Activated CD4-positive, alpha-beta T cell treated with anti-CD3 and anti-CD28 coated beads, Interleukin-2, amount 10 ng/mL, durations not matched to agents 7 days and 5 days (primary cell): ENCODE data around the gene RAB3GAP1. TPM values are rescaled to one million over a fixed set of nuclear protein-coding genes. Genes with fewer than 3 reads are reported as not detected.
"Not testable (repeated sequence)": the region's sequence is repeated elsewhere in the genome, so short reads cannot be mapped to it uniquely, and the experiment has no call there.

ENCODE experiments used
- CTCF ChIA-PET: fragments of 350-600 bp; sonication (Branson Sonifier 250); formaldehyde crosslinking; loops from one replicate; lab custom pipeline; 2021; ENCODE audit warnings: antibody characterized with exemption; lab: Charles Lee
- POLR2A ChIA-PET: fragments of 350-600 bp; sonication (Branson Sonifier 250); formaldehyde crosslinking; loops from one replicate; lab custom pipeline; 2021; ENCODE audit warnings: antibody characterized with exemption; lab: Charles Lee
- DNase-seq: peaks from one replicate; pipeline ENCODE4 v3.0.0-alpha.2; 2020
- H3K27ac Mint-ChIP-seq: one replicate; pipeline ENCODE4 v1.8.0; 2021; ENCODE audit warnings: mild to moderate bottlenecking, moderate library complexity, mixed read lengths
- H3K27me3 Mint-ChIP-seq: one replicate; pipeline ENCODE4 v1.8.0; 2021; ENCODE audit warnings: mixed read lengths
- H3K36me3 Mint-ChIP-seq: one replicate; pipeline ENCODE4 v1.8.0; 2021; ENCODE audit warnings: low read depth, mixed read lengths
- H3K4me1 Mint-ChIP-seq: one replicate; pipeline ENCODE4 v1.8.0; 2021; ENCODE audit warnings: mixed read lengths
- H3K4me3 Mint-ChIP-seq: one replicate; pipeline ENCODE4 v1.8.0; 2021; ENCODE audit warnings: mild to moderate bottlenecking, moderate library complexity, mixed read lengths
- H3K9me3 Mint-ChIP-seq: one replicate; pipeline ENCODE4 v1.8.0; 2021; ENCODE audit warnings: mixed read lengths
- total RNA-seq, 2 experiments: library from RNA; stranded (reverse); gene quantifications; one replicate each; pipeline ENCODE4 v1.2.3, GENCODE V29; 2021

Gene RAB3GAP1
- total RNA-seq, 2 experiments from 2014 or later, result 21.1 to 22.8 TPM

DNA sequence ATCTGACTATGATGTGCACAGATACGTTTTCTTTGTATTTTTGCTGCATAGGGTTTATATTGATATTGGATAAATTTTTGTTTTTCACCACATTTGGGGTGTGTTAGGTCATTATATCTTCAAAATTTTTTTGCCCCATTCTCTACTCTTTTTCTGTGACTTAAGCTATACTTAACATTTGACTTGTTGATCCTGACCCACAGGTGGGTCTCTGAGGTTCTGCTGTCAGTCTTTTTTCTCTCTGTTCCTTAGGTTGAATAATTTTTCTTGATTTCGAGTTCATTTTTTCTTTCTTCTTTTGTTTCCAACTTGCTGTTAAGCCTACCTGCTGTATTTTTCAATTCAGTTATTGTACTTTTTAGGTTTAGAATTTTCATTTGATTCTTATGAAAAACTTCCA is 12.1 kb downstream of the RAB3GAP1 start:
- Mint-ChIP-seq H3K4me3 (no peak overlapping the region), H3K27me3 (no peaks in the 10 kb centered on the region), H3K36me3 (peaks cover 70% of the 10 kb centered on the region), H3K27ac (no peak overlapping the region), H3K9me3 (peaks cover 16% of the 10 kb centered on the region), H3K4me1 (peaks cover 11% of the 10 kb centered on the region)
- ChIA-PET CTCF (interaction anchor here (0.6 to 1.2 kb wide), 2 partner anchors 31 to 519 kb away, joined by 3 read pairs; no protein-coding TSS in a partner anchor), POLR2A (interaction anchor here (0.5 kb wide), 1 partner anchor 188 kb away, joined by 3 read pairs; no protein-coding TSS in a partner anchor)
- DNase-seq, result no peak

DNA sequence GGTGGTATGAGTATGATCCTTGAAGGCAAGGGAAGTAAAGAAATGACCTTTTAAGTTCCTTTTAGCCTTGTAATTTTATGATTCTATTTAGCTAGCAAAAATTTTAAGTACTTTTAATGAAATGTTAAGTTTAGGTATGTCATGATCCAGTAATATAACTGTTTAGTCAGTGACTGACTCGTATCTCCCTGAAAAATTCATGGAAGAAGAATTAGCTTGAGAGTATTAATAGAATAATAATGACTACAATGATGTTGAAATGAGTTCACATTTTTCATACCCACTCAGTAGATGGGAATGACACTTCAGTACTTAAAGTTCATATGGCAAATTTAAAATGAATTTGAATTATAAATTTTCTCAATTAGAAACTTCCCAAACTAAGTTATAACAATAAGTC is 14.6 kb downstream of the RAB3GAP1 start:
- POLR2A ChIA-PET, result no interaction called here
- Mint-ChIP-seq H3K4me1 (peaks cover 10% of the 10 kb centered on the region), H3K36me3 (peaks cover 73% of the 10 kb centered on the region), H3K9me3 (peaks cover 32% of the 10 kb centered on the region), H3K27me3 (no peaks in the 10 kb centered on the region), H3K27ac (no peak overlapping the region), H3K4me3 (no peak overlapping the region)
- no peak for DNase-seq
- CTCF ChIA-PET, result interaction anchor here (0.9 to 1.7 kb wide), 2 partner anchors 12 to 15 kb away, joined by 3 to 4 read pairs; partner anchors contain the start of gene RAB3GAP1

DNA sequence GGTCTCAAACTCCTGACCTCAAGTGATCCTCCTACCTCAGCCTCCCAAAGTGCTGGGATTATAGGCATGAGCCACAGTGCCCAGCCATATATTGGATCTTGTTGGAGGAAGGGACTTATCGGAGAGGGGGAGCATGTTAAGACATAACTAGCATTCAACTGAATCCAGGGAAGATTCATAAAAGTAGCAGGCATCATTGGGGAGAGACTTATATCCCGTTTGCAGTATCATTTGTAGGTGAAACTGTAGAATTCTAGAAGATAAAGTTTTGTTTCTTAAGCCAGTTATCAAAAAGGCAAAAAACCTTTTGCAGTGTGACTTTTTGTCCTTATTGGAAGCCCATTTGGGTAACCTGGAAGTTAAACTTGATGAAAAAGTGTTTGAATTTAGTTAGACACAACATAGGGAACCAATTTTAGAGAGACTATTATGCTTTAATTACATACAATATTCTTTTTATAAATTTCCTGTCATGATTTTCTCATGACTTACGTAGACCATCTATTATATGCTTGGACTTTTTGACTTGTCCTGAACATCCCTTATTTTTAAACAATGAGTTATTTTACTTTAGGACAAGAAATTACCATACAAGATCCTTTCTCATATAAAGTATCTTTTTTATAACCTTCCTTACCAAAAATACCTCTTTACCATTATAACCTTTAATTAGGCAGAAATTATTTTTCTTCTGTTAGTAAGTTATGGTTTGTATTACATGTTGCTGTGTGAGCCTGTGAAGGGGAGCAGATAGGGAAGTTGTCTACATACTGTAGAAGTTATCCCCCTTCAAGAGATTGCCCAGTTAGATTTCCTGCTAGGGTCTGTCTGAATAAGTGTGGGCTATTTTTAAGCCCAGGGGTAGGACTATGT is 20.3 kb downstream of the RAB3GAP1 start:
- H3K36me3 Mint-ChIP-seq, result peaks cover 59% of the 10 kb centered on the region
- no peaks in the 10 kb centered on the region for H3K27me3 Mint-ChIP-seq
- no peak overlapping the region for H3K4me3 Mint-ChIP-seq
- ChIA-PET CTCF (interaction anchor here (0.6 kb wide), 1 partner anchor 16 kb away, joined by 6 read pairs; no protein-coding TSS in a partner anchor), POLR2A (no interaction called here)
- DNase-seq, result no peak
- H3K4me1 Mint-ChIP-seq, result no peaks in the 10 kb centered on the region
- no peak overlapping the region for H3K27ac Mint-ChIP-seq
- peaks cover 42% of the 10 kb centered on the region for H3K9me3 Mint-ChIP-seq

DNA sequence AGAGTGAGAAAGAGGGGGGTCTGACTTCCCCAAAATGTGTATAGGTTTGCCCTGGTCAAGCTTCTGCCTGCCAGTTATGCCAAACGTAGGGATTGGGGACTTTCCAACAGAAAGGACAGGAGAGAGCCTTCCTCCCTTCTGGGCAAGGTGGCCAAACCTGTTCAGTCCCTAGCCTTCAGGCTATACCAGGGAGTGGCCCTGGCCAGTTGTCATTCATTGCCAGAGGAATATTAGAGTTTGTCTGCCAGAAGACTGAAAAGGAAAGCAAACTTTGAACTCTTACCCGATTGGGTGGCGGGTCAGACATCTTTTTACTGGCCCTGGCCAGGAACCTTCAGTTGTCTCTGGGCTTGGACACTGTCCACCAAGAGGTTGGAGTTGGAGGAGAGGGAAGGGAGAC is 22.1 kb downstream of the RAB3GAP1 start:
- DNase-seq, result no peak
- Mint-ChIP-seq H3K4me3 (no peak overlapping the region), H3K36me3 (peaks cover 55% of the 10 kb centered on the region), H3K9me3 (peaks cover 37% of the 10 kb centered on the region), H3K4me1 (no peaks in the 10 kb centered on the region), H3K27me3 (no peaks in the 10 kb centered on the region), H3K27ac (peak overlapping the region; percentile 2)
- POLR2A ChIA-PET, result no interaction called here
- CTCF ChIA-PET, result no interaction called here

DNA sequence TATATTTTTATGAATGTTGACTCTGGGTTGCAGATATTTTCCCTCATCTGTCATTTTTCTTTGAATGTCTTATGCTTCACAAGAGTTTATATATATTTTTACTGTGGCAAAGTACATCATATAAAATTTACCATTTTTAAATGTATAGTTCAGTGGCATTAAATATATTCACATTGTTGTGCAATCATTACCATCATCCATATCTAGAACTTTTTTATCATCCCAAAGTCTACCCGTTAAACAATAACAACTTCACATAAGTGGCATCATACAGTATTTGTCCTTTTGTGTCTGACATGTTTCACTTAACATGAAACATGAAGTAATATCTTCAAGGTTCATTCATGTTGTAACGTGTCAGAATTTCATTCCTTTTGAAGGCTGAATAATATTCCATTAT is 24.5 kb downstream of the RAB3GAP1 start:
- Mint-ChIP-seq H3K4me3 (no peak overlapping the region), H3K27ac (no peak overlapping the region), H3K36me3 (peaks cover 43% of the 10 kb centered on the region), H3K27me3 (no peaks in the 10 kb centered on the region), H3K9me3 (peaks cover 23% of the 10 kb centered on the region), H3K4me1 (no peaks in the 10 kb centered on the region)
- POLR2A ChIA-PET, result no interaction called here
- CTCF ChIA-PET, result no interaction called here
- no peak for DNase-seq

DNA sequence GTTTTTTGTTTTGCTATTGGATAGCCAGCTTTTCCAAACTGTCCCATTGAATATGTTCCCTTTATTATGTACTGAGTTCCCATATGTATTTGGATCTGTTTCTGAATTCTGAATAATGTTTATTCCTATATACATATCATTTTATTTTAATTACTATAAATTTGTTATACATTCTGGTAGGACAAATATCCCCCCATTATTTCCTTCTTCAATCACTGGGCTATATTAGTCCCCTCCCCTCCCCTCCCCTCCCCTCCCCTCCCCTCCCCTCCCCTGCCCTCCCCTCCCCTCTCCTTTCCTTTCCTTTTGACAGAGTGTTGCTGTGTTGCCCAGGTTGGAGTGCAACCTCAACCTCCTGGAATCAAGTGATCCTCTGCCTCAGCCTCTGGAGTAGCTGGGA is 26.3 kb downstream of the RAB3GAP1 start:
- H3K36me3 Mint-ChIP-seq, result peaks cover 42% of the 10 kb centered on the region
- no peaks in the 10 kb centered on the region for H3K27me3 Mint-ChIP-seq
- H3K4me1 Mint-ChIP-seq, result no peaks in the 10 kb centered on the region
- H3K4me3 Mint-ChIP-seq, result no peak overlapping the region
- CTCF ChIA-PET, result no interaction called here
- H3K27ac Mint-ChIP-seq, result no peak overlapping the region
- peaks cover 11% of the 10 kb centered on the region for H3K9me3 Mint-ChIP-seq
- POLR2A ChIA-PET, result no interaction called here
- DNase-seq, result no peak

DNA sequence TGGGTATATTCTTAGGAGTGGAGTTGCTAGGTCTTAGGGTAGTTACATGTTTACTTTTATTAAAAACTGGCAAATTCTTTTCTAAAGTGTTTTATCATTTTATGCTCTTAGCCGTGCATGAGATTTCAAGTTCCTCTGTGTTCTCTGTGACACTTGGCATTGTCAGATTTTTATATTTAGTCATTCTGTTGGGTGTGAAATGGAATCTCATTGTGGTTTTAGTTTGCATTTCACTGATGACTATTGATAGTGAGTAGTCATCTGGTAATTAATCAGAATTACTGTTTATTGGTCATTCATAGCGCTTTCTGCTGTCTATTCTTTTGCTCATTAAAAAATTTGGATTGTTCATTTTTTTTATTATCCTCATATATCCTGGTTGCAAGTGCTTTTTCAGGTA is 34.1 kb downstream of the RAB3GAP1 start:
- no peaks in the 10 kb centered on the region for H3K27me3 Mint-ChIP-seq
- no peak for DNase-seq
- ChIA-PET POLR2A (no interaction called here), CTCF (no interaction called here)
- H3K4me1 Mint-ChIP-seq, result no peaks in the 10 kb centered on the region
- H3K27ac Mint-ChIP-seq, result no peak overlapping the region
- peaks cover 16% of the 10 kb centered on the region for H3K9me3 Mint-ChIP-seq
- peaks cover 33% of the 10 kb centered on the region for H3K36me3 Mint-ChIP-seq
- H3K4me3 Mint-ChIP-seq, result no peak overlapping the region

DNA sequence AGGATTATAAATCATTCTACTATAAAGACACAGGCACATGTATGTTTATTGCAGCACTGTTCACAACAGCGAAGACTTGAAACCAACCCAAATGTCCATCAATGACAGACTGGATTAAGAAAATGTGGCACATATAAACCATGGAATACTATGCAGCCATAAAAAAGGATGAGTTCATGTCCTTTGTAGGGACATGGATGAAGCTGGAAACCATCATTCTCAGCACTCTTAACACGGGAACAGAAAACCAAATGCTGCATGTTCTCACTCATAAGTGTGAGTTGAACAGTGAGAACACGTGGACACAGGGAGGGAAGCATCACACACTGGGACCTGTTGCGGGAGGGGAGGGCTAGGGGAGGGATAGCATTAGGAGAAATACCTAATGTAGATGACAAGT is 37.5 kb downstream of the RAB3GAP1 start:
- H3K36me3 Mint-ChIP-seq, result peaks cover 28% of the 10 kb centered on the region
- H3K4me1 Mint-ChIP-seq, H3K4me3 Mint-ChIP-seq, POLR2A ChIA-PET, CTCF ChIA-PET, DNase-seq, H3K27me3 Mint-ChIP-seq, H3K27ac Mint-ChIP-seq: not testable (repeated sequence)
- peaks cover 14% of the 10 kb centered on the region for H3K9me3 Mint-ChIP-seq

DNA sequence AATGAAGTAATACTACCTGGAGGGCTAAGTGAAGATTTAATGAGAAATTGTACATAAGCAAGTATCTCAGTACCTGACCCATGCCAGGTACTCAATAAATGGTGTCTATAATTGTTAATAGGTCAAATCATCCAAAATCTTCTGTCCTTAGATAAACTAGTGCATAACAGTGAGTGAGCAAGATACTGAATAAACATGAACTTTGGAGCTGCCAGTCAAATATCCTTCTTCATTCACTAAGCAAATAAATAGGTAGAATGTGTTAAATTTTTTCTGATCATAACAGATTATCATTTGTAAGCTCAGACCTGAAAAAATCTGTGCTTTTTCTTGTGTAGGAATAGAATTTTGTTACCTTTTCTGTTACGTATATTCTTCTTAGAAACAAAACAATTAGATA is 39.6 kb downstream of the RAB3GAP1 start:
- Mint-ChIP-seq H3K36me3 (peaks cover 36% of the 10 kb centered on the region), H3K4me1 (peaks cover 5% of the 10 kb centered on the region), H3K4me3 (no peak overlapping the region), H3K27me3 (no peaks in the 10 kb centered on the region), H3K9me3 (peaks cover 14% of the 10 kb centered on the region), H3K27ac (no peak overlapping the region)
- DNase-seq, result no peak
- ChIA-PET CTCF (no interaction called here), POLR2A (no interaction called here)

DNA sequence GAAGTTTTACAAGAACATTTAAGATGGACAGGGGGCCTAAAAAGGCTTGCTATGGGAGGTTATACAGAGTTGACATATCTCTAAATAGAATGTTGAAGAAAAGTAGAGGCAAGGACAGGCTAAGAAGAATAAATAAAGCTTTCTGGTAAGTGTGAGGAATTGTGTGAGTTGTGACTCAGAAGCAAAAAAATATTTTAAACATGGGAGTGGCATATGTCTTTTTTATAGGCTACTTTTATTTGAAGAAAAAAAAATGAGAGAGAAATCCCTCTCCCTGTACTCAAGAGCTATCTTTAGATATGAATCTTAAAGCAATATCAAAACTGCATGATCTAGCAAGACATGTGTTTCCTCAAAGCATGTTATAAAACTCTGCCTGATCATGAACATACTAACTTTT is 41.1 kb downstream of the RAB3GAP1 start:
- no peak for DNase-seq
- CTCF ChIA-PET, result no interaction called here

DNA sequence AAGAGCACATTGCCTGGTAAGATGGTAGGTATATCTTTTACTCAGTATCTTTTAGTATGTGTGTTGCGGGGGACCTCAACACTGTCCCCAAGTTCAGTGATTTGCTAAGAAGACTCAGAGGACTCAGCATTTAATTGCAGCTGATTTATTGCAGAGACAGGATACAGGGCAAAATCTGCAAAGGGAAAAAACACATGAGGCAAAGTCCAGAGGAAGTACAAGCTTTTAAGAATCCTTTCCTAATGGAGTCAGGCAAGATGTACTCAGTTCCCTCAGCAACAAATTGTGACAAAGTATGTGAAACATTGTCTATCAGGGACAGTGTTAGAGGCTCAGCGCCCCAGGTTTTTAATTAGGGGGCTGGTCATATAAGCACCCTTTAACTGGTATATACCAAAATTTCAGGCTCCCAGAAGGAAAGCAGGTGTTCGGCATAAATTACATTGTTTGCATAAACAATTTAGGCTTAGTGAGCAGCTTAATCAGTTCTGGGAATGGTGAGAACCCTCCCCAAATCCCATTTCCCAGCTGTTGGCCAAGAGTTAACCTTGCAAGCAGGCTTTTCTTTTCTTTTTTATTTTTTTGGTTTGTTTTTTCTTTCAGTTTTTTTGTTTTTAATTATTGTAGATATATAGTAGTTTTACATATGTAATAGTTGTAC is 41.7 kb downstream of the RAB3GAP1 start:
- POLR2A ChIA-PET, result no interaction called here
- Mint-ChIP-seq H3K27me3 (no peaks in the 10 kb centered on the region), H3K4me3 (no peak overlapping the region), H3K27ac (no peak overlapping the region), H3K9me3 (peaks cover 9% of the 10 kb centered on the region), H3K4me1 (peaks cover 5% of the 10 kb centered on the region), H3K36me3 (peaks cover 32% of the 10 kb centered on the region)
- CTCF ChIA-PET, result no interaction called here
- no peak for DNase-seq

More for the DNA sequence above, 41.1 kb downstream of the RAB3GAP1 start:
- Mint-ChIP-seq H3K27me3 (no peaks in the 10 kb centered on the region), H3K27ac (no peak overlapping the region), H3K36me3 (peaks cover 34% of the 10 kb centered on the region), H3K9me3 (peaks cover 10% of the 10 kb centered on the region), H3K4me3 (no peak overlapping the region), H3K4me1 (peaks cover 5% of the 10 kb centered on the region)
- POLR2A ChIA-PET, result no interaction called here

DNA sequence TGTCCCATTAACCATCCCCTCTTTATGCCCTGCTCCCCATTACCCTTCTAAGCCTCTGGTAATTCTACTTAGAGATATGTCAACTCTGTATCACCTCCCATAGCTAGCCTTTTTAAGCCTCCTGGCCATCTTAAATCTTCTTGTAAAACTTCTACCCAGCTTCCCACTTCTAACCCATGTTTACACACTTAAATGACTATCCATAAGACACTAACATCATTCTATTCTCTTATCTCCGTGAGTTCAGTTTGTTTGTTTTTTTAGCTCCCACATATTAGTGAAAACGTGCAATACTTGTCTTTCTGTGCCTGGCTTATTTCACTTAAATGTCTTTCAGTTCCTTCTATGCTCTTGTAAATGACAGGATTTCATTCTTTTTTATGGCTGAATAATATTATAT is 42.4 kb downstream of the RAB3GAP1 start:
- DNase-seq, result no peak
- H3K4me1 Mint-ChIP-seq, result peaks cover 5% of the 10 kb centered on the region
- peaks cover 2% of the 10 kb centered on the region for H3K9me3 Mint-ChIP-seq
- peaks cover 25% of the 10 kb centered on the region for H3K36me3 Mint-ChIP-seq
- ChIA-PET POLR2A (no interaction called here), CTCF (interaction anchor here (1.0 kb wide), 1 partner anchor 30 kb away, joined by 3 read pairs; no protein-coding TSS in a partner anchor)
- H3K27me3 Mint-ChIP-seq, result no peaks in the 10 kb centered on the region
- no peak overlapping the region for H3K27ac Mint-ChIP-seq
- H3K4me3 Mint-ChIP-seq, result no peak overlapping the region

DNA sequence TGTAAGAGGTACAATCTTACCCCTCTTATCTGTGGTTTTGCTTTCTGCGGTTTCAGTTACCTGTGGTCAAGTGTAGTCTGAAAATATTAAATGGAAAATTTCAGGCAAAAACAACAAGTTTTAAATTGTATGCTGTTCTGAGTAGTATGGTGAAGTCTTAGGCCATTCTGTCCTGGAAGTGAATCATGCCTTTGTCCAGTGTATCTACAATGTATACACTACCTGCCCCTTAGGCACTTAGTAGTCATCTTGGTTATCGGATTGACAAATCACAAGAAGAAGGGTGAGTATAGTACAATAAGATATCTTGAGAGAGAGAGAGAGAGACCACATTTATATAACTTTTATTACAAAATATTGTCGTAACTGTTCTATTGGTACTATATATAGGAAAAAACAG is 43.5 kb downstream of the RAB3GAP1 start:
- H3K27me3 Mint-ChIP-seq, result no peaks in the 10 kb centered on the region
- peaks cover 22% of the 10 kb centered on the region for H3K36me3 Mint-ChIP-seq
- POLR2A ChIA-PET, result no interaction called here

More for the DNA sequence above, 43.5 kb downstream of the RAB3GAP1 start:
- peaks cover 9% of the 10 kb centered on the region for H3K4me1 Mint-ChIP-seq
- DNase-seq, result no peak
- H3K27ac Mint-ChIP-seq, result no peak overlapping the region
- CTCF ChIA-PET, result interaction anchor here (1.0 kb wide), 1 partner anchor 31 kb away, joined by 3 read pairs; no protein-coding TSS in a partner anchor
- no peak overlapping the region for H3K4me3 Mint-ChIP-seq
- H3K9me3 Mint-ChIP-seq, result no peaks in the 10 kb centered on the region
